HepG2 (cell line): ENCODE results near the gene ZCCHC3. TPM values are rescaled to one million over a fixed set of nuclear protein-coding genes. Genes with fewer than 3 reads are reported as not detected.
A peak's percentile ranks its signal among the peaks of the same experiment; 100 is the strongest.

ENCODE experiments used
- HNF1B ChIP-seq: sonication (generic); formaldehyde crosslinking; IDR thresholded peaks from 2 replicates; pipeline ENCODE4 v1.5.1; 2020; ENCODE audit warnings: mild to moderate bottlenecking, moderate library complexity, missing genetic modification reagents
- HNF4A ChIP-seq: sonication (generic); formaldehyde crosslinking; IDR thresholded peaks from 2 replicates; pipeline ENCODE4 v1.4.0; 2020; ENCODE audit warnings: missing genetic modification reagents
- HOXD1 ChIP-seq: sonication (generic); formaldehyde crosslinking; IDR thresholded peaks from 2 replicates; pipeline ENCODE4 v1.5.0; 2020; ENCODE audit warnings: missing genetic modification reagents
- MATR3 ChIP-seq: sonication (generic); formaldehyde crosslinking; IDR thresholded peaks from 2 replicates; pipeline ENCODE4 v1.4.0; 2020; ENCODE audit warnings: missing genetic modification reagents
- PAXIP1 ChIP-seq: sonication (generic); formaldehyde crosslinking; conservative IDR thresholded peaks from 2 replicates; pipeline ENCODE4 v1.4.0; 2020; ENCODE audit warnings: mild to moderate bottlenecking, missing genetic modification reagents, moderate library complexity
- RFXAP ChIP-seq: sonication (generic); formaldehyde crosslinking; IDR thresholded peaks from 2 replicates; pipeline ENCODE4 v1.4.0; 2020; ENCODE audit warnings: missing genetic modification reagents, borderline replicate concordance
- TBL1XR1 ChIP-seq: fragments of 150-350 bp; IDR thresholded peaks from 2 replicates; pipeline ENCODE4 v1.6.1; 2014; ENCODE audit warnings: borderline replicate concordance, low read length; ENCODE audit not compliant: partially characterized antibody
- THRA ChIP-seq: sonication (generic); formaldehyde crosslinking; IDR thresholded peaks from 2 replicates; pipeline ENCODE4 v1.4.0; 2020; ENCODE audit warnings: missing genetic modification reagents, borderline replicate concordance
- XRCC5 ChIP-seq: fragments of 200-400 bp; formaldehyde crosslinking; optimal IDR thresholded peaks from 2 replicates; pipeline ENCODE3; 2017; ENCODE audit warnings: mild to moderate bottlenecking, low read length
- ZBTB21 ChIP-seq: sonication (generic); formaldehyde crosslinking; IDR thresholded peaks from 2 replicates; pipeline ENCODE4 v1.4.0; 2020; ENCODE audit warnings: missing genetic modification reagents
- ZBTB34 ChIP-seq: sonication (generic); formaldehyde crosslinking; IDR thresholded peaks from 2 replicates; pipeline ENCODE4 v1.8.0; 2022; ENCODE audit warnings: mild to moderate bottlenecking, missing genetic modification reagents
- ZBTB37 ChIP-seq: sonication (generic); formaldehyde crosslinking; IDR thresholded peaks from 2 replicates; pipeline ENCODE4 v1.4.0; 2020; ENCODE audit warnings: mild to moderate bottlenecking, missing genetic modification reagents
- ZFP36L2 ChIP-seq: sonication (generic); formaldehyde crosslinking; IDR thresholded peaks from 2 replicates; pipeline ENCODE4 v1.4.0; 2020; ENCODE audit warnings: missing genetic modification reagents
- ZNF138 ChIP-seq: sonication (generic); formaldehyde crosslinking; IDR thresholded peaks from 2 replicates; pipeline ENCODE4 v1.5.0; 2020; ENCODE audit warnings: mild to moderate bottlenecking, low read depth, missing genetic modification reagents
- ZNF282 ChIP-seq: fragments of 450-650 bp; IDR thresholded peaks from 2 replicates; pipeline ENCODE4 v1.6.1; 2018; ENCODE audit not compliant: partially characterized antibody
- ZNF468 ChIP-seq: sonication (generic); formaldehyde crosslinking; IDR thresholded peaks from 2 replicates; pipeline ENCODE4 v1.8.0; 2022; ENCODE audit warnings: mild to moderate bottlenecking, moderate library complexity, missing genetic modification reagents
- ZNF530 ChIP-seq: sonication (generic); formaldehyde crosslinking; IDR thresholded peaks from 2 replicates; pipeline ENCODE4 v1.5.0; 2020; ENCODE audit warnings: low read depth, mild to moderate bottlenecking, missing genetic modification reagents
- polyA plus RNA-seq, 8 experiments: library from polyadenylated mRNA; depleted of rRNA in 3 of 8; stranded (reverse) in 7 of 8; unstranded in 1 of 8; fragments of >200 nt; fragmentation: Illumina TruSeq in 4 of 8; extraction: Trizol in 4 of 8; gene quantifications; 2 replicates each; pipeline versions ENCODE4 v1.2.1 to v1.2.3, GENCODE V29; 2011 to 2016; ENCODE audit warnings: low read depth in 4 of 8, missing spikeins in 1 of 8, mixed read lengths in 1 of 8; ENCODE audit not compliant: insufficient read depth in 1 of 8
- total RNA-seq, 5 experiments: library from RNA; depleted of rRNA; stranded (reverse); fragments of >200 nt; fragmentation: Illumina TruSeq; extraction: Trizol; gene quantifications; 2 replicates each; pipeline ENCODE4 v1.2.3, GENCODE V29; 2016; ENCODE audit warnings: low read depth in 1 of 5
- TF ChIP-seq, protein P1 (sequence below): IDR thresholded peaks from 2 replicates; pipeline ENCODE4 v1.6.1; 2016; ENCODE audit warnings: control low read depth

The ZCCHC3 gene
- total and polyA plus RNA-seq, 2 of the 13 experiments (the other 11 are each of a cell fraction or from before 2014, with no cell fraction given) = 46.6 to 63.0 TPM

DNA sequence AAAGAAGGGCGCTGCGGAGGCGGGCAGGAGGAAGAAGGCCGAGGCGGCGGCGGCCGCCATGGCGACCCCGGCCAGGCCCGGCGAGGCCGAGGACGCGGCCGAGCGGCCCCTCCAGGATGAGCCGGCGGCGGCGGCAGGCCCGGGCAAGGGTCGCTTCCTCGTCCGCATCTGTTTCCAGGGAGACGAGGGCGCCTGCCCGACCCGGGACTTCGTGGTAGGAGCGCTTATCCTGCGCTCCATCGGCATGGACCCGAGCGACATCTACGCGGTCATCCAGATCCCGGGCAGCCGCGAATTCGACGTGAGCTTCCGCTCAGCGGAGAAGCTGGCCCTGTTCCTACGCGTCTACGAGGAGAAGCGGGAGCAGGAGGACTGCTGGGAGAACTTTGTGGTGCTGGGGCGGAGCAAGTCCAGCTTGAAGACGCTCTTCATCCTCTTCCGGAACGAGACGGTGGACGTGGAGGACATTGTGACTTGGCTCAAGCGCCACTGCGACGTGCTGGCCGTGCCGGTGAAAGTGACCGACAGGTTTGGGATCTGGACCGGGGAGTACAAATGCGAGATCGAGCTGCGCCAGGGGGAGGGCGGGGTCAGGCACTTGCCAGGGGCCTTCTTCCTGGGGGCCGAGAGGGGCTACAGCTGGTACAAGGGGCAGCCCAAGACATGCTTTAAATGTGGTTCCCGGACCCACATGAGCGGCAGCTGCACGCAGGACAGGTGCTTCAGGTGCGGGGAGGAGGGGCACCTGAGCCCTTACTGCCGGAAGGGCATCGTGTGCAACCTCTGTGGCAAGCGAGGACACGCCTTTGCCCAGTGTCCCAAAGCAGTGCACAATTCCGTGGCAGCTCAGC lies 780 bp downstream of the ZCCHC3 start (continued):
- TF ChIP-seq THRA (CRISPR knock-in tag) (peak; percentile 74), MATR3 (CRISPR knock-in tag) (no peak; the same call in 1 of the 2 replicates), PAXIP1 (CRISPR knock-in tag) (no peak), ZNF138 (no peak), ZNF530 (0 out of 2 replicates have a peak, but pooled peaks have one; percentile 17), ZBTB37 (CRISPR knock-in tag) (0 out of 2 replicates have a peak, but pooled peaks have one; percentile 74), ZBTB34 (CRISPR knock-in tag) (no peak; the same call in 1 of the 2 replicates), ZNF282 (no peak), HNF1B (CRISPR knock-in tag) (peak; percentile 37; the same call in 1 of the 2 replicates), TBL1XR1 (no peak), HOXD1 (CRISPR knock-in tag) (no peak), XRCC5 (peak; percentile 13), HNF4A (CRISPR knock-in tag) (no peak), ZNF468 (no peak), RFXAP (peak; percentile 11; the same call in 1 of the 2 replicates), ZFP36L2 (CRISPR knock-in tag) (no peak), ZBTB21 (CRISPR knock-in tag) (0 out of 2 replicates have a peak, but pooled peaks have one; percentile 17)
- TF ChIP-seq, protein P1, sequence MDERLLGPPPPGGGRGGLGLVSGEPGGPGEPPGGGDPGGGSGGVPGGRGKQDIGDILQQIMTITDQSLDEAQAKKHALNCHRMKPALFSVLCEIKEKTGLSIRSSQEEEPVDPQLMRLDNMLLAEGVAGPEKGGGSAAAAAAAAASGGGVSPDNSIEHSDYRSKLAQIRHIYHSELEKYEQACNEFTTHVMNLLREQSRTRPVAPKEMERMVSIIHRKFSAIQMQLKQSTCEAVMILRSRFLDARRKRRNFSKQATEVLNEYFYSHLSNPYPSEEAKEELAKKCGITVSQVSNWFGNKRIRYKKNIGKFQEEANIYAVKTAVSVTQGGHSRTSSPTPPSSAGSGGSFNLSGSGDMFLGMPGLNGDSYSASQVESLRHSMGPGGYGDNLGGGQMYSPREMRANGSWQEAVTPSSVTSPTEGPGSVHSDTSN (CRISPR knock-in tag) = no peak
